GM19328 (cell line): Measurements from ENCODE around the gene XRCC1.
"Not testable (repeated sequence)": the region's sequence is repeated elsewhere in the genome, so short reads cannot be mapped to it uniquely, and the experiment has no call there.

ENCODE experiments used
- ATAC-seq: cut with Tn5 transposase; IDR thresholded peaks from one replicate; pipeline ENCODE4 v1.9.1; 2021; ENCODE audit warnings: mild to moderate bottlenecking, moderate library complexity; ENCODE audit not compliant: unreplicated experiment

Gene XRCC1

DNA sequence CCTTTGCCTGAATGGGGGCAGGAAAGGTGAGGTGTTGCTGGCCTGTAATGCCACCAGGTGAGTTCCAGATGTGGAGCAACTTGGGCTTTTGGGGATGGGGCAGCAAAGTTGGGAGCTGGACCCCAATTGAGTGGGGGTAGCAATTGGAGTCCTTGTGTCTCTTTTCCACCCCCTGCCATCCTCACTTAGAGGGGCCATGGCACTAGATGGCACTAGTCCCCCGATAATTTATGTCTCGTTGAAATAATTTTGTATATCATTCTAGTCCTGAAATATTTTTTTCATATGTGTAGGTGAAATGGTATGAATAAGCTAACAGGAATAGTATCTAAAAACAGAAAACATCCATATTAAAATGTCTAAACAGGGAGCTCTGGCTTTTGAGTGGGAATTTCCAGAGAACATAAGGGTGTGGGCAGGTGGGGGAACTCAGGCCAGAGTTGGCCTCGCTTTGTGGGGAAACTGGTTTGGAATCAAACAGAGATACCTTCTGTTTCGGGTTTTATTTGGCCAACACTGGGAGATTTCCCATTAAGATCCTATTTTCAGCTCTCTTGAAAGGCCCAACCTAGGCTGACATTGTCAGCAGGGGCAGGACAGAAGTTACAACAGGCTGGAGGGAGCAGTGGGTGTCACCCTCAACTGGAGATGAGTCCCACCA is 24.4 kb upstream of the XRCC1 start:
- no peak for ATAC-seq

- ATAC-seq, result no peak
Observed at GRCh38 chr19:43598445-43599240, 23.3 kb upstream of the XRCC1 start.

GRCh38 chr19:43597876-43598275 is 22.5 kb upstream of the XRCC1 start:
- ATAC-seq, result no peak

GRCh38 chr19:43596842-43597461 is 21.6 kb upstream of the XRCC1 start:
- ATAC-seq, result no peak

DNA sequence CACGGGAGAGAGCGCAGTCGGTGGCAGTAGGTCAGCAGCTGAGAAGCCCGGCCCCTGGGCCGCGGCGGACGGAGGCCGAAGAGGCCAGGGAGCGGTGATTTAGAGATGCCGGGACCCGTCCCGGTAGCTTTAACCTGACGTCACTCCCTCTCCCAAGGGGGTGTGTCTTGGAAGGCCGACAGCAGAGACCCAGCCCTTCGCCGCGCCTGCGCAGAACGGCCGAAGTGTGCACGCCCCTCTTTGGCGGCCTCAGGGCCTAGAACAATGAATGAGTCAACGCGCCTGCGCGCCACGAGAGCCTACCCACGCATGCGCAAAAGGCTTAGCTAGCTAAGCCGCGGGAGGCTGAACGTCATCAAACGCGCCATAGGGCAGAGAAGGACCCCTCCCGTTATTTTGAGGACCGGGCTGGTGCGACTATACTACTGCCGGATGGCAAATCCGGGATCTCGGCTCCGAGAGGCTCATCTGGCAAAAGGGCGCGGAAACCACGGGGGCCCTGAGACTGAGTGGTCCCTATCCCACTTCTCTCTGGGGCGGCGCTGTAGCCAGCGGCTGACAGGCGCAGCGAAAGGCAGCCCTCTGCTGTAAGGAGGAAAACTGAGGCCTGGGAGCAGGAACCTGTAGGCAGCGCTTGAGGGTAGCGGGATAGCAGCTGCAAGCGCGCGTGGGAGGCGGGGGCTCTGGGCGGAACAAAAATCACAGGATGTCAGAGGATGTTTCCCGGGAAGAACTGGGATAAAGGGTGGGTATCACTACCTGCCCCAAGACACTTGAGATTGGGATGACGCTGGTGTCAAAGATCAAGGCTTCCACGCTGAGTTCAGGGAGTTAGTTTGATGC is 20.9 kb upstream of the XRCC1 start, which contains the start of the genes IRGQ and ZNF576:
TSS of gene IRGQ (minus strand) at position 136 of the 843 bp plus-strand sequence. CDS start 796 bp downstream, outside the sequence.
TSS of gene ZNF576 (plus strand) at position 597 of the 843 bp plus-strand sequence. CDS start 514 bp downstream, outside the sequence.
- ATAC-seq, result peak; percentile 82

DNA sequence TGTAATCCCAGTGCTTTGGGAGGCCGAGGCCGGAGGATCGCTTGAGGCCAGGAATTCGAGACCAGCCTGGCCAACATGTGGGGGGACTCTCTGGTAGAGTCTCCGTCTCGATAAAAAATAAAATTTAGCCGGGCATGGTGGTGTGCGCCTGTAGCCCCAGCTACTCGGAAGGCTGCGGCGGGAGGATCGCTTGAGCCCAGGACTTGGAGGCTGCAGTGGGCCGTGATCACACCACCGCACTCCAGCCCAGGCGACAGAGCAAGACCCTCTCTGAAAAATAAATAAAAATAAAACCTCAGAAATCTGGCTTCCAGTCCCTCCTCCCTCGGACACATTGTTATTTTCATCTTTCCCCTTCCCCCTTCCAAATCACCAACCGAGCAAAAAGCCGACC is 20.3 kb upstream of the XRCC1 start:
- peak; percentile 4 for ATAC-seq

- no peak for ATAC-seq
Observed at GRCh38 chr19:43594710-43595604, 19.6 kb upstream of the XRCC1 start.

DNA sequence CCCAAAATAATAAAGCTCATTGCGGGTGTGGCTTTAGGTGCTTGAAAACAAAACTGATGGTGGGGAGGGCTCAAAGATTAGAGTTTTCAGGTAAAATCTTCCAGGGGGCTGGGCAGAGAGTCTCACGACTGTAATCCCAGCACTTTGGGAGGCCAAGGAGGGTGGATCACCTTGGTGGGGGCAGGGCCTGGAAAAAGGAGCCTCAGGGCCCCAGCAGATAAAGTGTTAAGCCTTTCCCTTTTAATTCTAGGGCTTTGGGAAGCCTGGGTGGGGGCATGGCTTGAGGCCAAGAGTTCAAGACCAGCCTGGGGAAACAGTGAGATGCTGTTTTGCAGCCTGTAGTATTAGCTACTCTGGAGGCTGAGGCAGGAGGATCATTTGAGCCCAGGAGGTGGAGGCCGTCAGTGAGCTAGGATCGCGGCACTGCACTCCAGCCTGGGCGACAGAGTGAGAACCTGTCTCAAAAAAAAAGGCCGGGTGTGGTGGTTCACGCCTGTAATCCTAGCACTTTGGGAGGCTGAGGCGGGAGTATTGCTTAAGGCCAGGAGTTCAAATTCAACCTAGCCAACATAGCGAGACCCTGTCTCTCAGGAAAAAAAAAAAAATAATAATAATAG is 18.9 kb upstream of the XRCC1 start:
- ATAC-seq, result no peak

DNA sequence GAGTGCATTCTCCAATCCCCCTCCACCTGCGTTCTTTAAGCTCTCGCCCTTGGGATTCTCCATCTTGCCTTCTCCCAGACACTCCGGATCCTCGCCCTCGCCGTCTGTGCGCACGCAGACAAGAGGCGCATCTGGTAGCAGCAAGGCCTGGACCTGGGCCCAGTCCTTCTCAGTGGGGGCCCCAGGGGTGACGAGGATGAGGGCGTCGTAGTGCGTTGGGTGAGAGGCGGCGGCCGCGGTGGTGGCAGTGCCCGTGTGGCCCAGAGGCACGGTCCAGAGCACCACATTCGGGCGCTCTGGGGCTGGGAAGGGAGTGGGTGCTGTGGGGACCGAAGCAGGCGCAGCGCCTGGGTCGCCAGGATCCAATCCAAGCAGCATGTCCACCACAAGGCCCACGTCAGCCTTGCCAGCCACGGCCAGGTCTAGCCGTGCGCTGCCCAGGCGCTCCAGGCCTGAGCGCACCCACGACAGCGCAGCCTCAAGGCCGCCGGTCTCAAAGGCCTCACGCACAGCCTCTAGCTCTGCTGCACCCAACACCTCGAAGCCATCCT is 17.5 kb upstream of the XRCC1 start:
- no peak for ATAC-seq

- ATAC-seq, result no peak
Observed at GRCh38 chr19:43591904-43592772, 16.8 kb upstream of the XRCC1 start.

DNA sequence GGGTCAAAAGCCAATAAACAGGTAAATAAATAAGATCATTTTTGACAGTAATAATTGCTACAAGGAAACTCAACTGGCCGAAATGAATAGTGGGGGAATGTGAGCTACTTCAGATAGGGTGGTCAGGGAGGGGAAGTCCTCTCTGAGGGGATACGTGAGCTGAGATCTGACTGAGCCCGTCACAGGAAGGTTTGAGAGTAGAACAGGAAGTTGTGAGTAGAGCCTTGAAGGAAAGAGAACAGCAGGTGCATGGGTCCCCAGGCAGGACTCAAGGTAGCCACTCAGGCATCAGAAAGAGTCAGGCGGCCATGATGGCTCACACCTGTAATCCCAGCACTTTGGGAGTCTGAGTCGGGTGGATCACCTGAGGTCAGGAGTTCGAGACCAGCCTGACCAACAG is 14.4 kb upstream of the XRCC1 start:
- ATAC-seq, result no peak

DNA sequence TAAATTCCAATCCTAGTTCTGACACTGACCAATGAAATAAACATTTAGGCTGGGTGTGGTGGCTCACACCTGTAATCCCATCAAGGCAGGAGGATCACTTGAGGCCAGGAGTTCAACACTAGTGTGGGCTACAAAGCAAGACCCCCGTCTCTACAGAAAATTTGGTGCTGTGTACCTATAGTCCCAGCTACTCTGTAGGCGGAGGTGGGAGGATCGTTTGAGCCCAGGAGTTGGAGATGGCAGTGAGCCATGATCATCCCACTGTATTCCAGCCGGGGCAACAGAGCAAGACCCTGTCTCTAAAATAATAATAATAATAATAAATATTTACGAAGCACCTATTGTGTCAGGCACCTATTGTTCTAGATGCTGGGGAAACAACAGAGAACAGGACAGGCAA is 13.9 kb upstream of the XRCC1 start:
- ATAC-seq, result no peak

GRCh38 chr19:43587029-43587428 is 11.7 kb upstream of the XRCC1 start:
- ATAC-seq, result not testable (repeated sequence)

GRCh38 chr19:43586346-43586745 is 11.0 kb upstream of the XRCC1 start:
- no peak for ATAC-seq

- no peak for ATAC-seq
Observed at GRCh38 chr19:43584484-43584883, 9.2 kb upstream of the XRCC1 start.

DNA sequence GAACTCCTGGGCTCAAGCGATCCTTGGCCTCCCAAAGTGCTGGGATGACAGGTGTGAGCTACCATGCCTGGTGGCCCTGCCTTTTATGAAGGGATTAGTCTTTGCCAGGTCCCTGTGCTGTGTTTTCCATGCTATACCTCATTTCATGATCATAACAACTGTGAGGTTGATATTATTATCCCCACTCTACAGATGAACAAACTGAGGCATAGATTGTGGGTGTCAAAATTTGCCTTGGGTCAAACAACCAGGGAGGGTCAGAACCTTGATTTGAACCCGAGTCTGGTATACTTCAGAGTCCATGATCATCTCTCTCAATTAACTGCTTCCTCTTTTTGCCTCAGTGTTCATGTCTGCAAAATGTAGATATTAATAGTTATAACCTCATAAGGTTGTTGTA is 7.2 kb upstream of the XRCC1 start:
- ATAC-seq, result no peak

DNA sequence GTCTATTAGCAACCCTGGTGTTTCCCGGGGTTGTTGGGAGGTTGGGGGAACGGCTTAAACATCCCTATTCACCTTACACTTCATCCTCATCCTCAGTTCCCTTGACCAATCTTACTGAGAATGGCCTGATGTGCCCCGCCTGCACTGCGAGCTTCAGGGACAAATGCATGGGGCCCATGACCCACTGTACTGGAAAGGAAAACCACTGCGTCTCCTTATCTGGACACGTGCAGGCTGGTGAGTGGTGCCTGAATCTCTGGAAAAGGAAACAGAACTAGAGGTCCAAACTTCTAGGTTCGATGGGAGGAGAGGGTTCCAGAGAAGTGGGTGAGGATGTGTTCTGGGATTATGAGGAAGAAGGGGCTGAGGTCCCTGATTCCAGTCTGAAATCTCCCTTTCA is 6.1 kb upstream of the XRCC1 start:
- ATAC-seq, result no peak

DNA sequence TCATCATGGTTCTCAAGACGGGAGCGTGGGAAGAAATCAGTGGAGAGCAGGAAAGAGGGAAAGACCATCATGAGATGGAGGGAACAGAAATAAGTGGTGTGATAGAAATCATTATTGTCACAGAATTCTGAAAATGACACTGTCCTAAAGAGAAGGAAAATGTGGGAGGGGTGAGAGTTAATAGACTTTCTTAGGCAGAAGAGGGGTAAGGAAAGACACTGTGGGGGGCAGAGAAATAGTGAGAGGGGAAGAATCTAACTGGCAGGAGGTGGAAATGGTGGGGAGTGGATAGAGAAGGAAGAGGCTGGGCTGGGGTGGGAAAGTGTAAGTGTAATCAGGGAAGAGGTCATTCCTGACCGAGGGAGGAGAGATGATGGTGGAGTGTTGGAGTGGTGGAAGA is 3.5 kb upstream of the XRCC1 start:
- ATAC-seq, result no peak
